Bronchial epithelial cell (primary cell): Measurements from ENCODE around the gene MEFV. TPM values are rescaled to one million over a fixed set of nuclear protein-coding genes. Genes with fewer than 3 reads are reported as not detected.

Experiments used
- DNase-seq: peaks from one replicate; pipeline ENCODE4 v3.0.0-alpha.2; 2010; ENCODE audit warnings: low read depth
- FAIRE-seq: peaks from 2 replicates; lab custom pipeline; 2011; peaks lifted over from hg19 to GRCh38; lab: Jason Lieb, UNC
- H3K27me3 ChIP-seq: 2 replicates; pipeline ENCODE4 v1.5.1; 2011; ENCODE audit warnings: low read length; ENCODE audit not compliant: control insufficient read depth, insufficient read depth
- H3K36me3 ChIP-seq: 2 replicates; pipeline ENCODE4 v1.5.1; 2011; ENCODE audit warnings: low read length; ENCODE audit not compliant: control insufficient read depth, insufficient read depth
- H3K4me3 ChIP-seq: 2 replicates; pipeline ENCODE4 v1.5.1; 2011; ENCODE audit warnings: mild to moderate bottlenecking, low read depth, low read length, control low read depth
- CTCF ChIP-seq: IDR thresholded peaks from 2 replicates; pipeline ENCODE4 v1.5.1; 2011; ENCODE audit warnings: mild to moderate bottlenecking, moderate library complexity, low read length, control low read depth, inconsistent platforms; ENCODE audit not compliant: insufficient read depth, severe bottlenecking
- total RNA-seq: library from RNA; depleted of rRNA; stranded (reverse); fragments of >200 nt; gene quantifications from 2 replicates; pipeline ENCODE4 v1.2.1, GENCODE V29; 2014

Gene MEFV
- total RNA-seq, 1 donor from 2014 or later, result not detected

DNA sequence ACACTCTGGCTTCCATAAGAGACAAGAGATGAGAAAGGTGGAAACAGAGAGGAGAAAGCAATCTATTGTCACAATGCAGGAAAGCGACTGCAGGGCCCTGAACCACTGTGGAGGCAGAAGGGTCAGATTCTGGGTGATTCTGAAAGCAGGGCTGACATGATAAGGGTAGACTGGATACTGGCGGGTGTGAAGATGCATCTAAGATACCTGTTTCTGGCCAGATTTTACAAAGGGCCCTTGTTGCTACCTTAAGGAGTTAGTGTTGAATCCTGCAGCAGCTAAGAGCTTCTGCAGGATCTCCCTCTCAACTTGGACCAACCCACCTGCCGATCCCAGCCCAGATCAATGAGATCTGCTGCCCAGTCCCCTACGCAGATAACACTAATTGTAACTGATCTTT is 6.1 kb upstream of the MEFV start:
- DNase-seq (no peak), FAIRE-seq (no peak)
- H3K36me3 ChIP-seq, result no peaks in the 10 kb centered on the region
- no peaks in the 10 kb centered on the region for H3K27me3 ChIP-seq
- TF ChIP-seq CTCF, result no peak
- no peak overlapping the region for H3K4me3 ChIP-seq

DNA sequence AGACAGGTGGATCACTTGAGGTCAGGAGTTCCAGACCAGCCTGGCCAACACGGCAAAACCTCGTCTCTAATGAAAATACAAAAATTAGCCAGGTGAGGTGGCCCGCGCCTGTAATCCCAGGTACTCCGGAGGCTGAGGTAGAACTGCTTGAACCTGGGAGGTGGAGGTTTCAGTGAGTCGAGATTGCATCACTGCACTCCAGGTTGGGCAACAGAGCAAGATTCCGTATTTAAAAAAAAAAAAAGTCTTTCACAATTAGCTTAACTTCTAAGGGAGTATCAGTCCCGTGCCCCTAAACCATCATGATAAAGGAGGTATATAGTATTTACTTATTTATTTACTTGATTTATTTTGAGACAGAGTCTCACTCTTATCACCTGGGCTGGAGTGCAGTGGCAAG is 3.4 kb upstream of the MEFV start:
- no peak for FAIRE-seq
- no peak for DNase-seq

DNA sequence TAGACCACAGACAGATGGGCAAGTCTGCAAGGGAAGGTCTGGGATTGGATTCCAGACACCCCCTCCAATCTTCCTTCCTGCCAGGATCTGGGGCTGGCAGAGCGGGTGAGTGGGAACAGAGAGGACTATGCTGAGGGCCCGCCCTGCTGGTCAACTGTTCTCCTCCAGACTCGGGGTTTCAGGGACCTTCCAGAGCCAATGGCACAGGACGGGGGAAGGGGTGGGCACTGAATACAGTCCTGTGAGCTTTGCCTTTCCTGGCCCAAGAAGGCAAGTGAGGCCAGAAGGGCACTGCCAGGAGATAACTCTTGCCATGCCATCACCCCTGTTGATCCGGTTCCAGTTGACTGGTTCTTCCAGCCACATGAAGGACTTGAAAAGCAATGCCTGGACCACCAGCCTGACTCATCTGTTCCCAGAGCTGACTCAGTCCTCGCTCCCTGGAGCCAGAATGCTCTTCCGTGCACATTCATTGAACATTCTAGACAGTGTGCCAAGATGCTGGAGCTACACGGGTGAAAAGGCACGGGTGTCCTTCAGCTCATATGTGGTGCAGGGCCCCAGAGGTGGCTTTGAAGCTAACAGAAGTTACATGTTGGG is 533 bp upstream of the MEFV start:
- TF ChIP-seq CTCF, result no peak
- H3K4me3 ChIP-seq, result no peak overlapping the region
- H3K27me3 ChIP-seq, result no peaks in the 10 kb centered on the region
- FAIRE-seq (peak; percentile 66), DNase-seq (peak; percentile 21)
- no peaks in the 10 kb centered on the region for H3K36me3 ChIP-seq

More for the DNA sequence above, 3.4 kb upstream of the MEFV start:
- Histone ChIP-seq H3K4me3 (no peak overlapping the region), H3K27me3 (no peaks in the 10 kb centered on the region), H3K36me3 (no peaks in the 10 kb centered on the region)
- no peak for TF ChIP-seq CTCF

DNA sequence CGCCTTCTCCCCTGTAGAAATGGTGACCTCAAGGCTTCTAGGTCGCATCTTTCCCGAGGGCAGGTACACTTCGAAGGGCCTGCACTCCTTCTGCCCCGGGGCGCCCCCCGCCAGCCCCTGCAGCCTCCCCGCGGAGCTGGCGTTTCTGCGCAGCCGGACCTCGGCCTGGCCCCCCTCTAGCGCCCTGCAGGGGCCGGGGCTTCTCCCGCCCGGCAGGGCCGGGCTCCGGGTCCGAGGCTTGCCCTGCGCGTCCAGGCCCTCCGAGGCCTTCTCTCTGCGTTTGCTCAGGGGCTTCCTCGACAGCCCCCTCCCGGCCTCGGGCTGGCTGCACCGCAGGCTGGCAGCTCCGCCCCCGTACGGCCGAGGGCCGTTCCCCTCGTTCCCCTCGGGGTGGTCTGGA is 2.1 kb downstream of the MEFV start:
- DNase-seq, result no peak
- FAIRE-seq, result no peak
- Histone ChIP-seq H3K27me3 (no peaks in the 10 kb centered on the region), H3K36me3 (no peaks in the 10 kb centered on the region), H3K4me3 (no peak overlapping the region)
- no peak for TF ChIP-seq CTCF

GRCh38 chr16:3252967-3253366 is 3.5 kb downstream of the MEFV start:
- no peak for FAIRE-seq
- TF ChIP-seq CTCF, result no peak
- no peak for DNase-seq
- Histone ChIP-seq H3K4me3 (no peak overlapping the region), H3K36me3 (no peaks in the 10 kb centered on the region), H3K27me3 (no peaks in the 10 kb centered on the region)

DNA sequence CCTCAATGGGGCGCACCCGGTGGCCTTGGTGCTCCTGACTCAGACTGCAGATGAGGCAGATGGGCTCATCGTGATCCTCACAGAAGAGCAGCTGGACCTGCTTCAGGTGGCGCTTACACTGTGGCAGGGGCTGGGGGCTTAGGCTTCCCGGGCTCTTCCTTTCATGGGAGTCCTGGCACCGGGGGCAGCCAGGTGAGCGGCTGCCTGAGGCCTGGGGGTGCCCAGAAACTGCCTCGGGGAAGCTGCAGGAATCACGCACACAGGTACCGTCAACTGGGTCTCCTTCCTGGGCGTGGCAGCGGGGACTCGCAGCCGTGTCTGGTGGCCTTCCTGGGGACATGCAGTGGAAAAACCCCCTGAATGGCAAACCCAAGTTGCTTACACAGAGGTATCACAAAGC is 7.0 kb downstream of the MEFV start:
- H3K4me3 ChIP-seq, result no peak overlapping the region
- DNase-seq (no peak), FAIRE-seq (peak; percentile 36)
- no peak for TF ChIP-seq CTCF
- H3K27me3 ChIP-seq, result no peaks in the 10 kb centered on the region
- H3K36me3 ChIP-seq, result no peaks in the 10 kb centered on the region
